EL (cell line): ENCODE results near the gene SNCB.

ENCODE experiments used
- DNase-seq: peaks from one replicate; pipeline ENCODE4 v3.0.0-alpha.2; 2016

SNCB gene

DNA sequence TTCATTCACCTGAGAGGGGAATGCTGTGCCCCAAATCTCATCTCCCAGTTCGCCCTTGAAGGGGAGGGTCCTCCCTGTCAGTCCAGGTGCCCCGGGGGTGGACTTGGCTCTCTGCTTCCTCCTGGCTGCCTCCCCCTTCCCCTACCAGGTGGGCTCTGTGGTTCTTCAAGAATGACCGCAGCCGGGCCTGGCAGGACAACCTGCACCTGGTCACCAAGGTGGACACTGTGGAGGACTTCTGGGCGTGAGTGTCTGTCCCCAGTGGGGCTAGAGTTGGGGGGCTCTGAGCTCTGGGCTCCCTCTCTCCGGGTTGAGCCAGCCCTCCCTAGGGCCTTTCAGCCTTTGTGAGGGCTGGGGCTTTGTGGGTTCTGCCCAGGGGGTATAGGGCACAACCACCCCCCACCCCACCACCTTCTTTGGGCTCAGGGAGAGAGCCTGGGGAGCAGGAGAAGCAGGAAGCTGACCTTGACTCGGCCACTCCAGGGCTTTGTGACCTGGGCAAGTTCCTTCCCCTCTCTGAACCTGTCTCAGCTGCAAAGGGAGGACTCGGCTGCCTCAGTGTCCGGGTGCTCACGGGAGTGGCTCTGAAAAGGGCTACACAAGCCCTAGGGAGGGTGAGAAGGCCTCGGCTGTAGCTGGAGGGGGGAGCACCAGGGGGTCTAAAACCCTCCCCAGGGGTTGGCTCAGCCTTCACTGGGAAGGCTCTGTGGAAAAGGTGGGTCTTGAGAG is 13.3 kb upstream of the SNCB start:
- no peak for DNase-seq

- no peak for DNase-seq
Measured at GRCh38 chr5:176642675-176643490, 12.5 kb upstream of the SNCB start.

DNA sequence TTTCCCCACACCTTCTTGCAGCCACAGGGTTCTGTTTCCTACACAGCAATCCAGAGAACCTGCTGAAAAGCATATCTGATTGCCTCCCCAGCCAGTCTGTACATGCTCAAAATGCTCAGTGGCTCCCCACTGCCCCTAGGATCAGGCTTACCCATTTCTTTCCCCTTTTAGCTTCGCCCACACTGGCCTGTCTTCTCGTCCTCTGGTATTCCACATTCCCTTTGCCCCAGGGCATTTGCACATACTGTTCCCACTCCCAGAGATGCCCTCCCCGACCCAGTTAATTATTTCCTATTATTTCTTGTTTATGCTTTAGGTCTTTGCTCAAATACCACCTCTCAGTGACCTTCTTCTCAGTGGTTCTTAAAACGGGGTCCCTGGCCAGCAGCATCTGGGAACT is 10.3 kb upstream of the SNCB start:
- no peak for DNase-seq

DNA sequence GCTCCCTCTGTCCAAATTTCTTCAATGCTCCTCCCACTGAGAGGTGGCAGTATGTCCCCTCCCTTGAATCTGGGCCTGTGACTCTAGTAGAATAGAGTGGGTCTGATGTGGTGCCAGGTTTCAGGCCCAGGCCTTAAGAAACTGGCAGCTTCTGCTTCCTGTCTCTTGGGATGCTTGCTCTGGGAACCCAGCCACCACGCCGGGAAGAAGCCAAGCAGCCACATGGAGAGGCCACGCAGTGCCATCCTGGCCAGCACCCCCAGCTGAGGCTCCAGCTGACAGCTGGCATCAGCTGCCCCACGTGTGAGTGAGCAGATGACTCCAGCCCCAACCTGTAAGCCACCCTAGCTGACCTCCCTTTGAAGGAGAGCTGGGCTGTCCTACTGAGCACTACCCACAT is 9.6 kb upstream of the SNCB start:
- DNase-seq = no peak

GRCh38 chr5:176639208-176639607 is 8.9 kb upstream of the SNCB start:
- DNase-seq = no peak

GRCh38 chr5:176638437-176638836 is 8.1 kb upstream of the SNCB start:
- DNase-seq = no peak

GRCh38 chr5:176637556-176637955 is 7.2 kb upstream of the SNCB start:
- DNase-seq = no peak

DNA sequence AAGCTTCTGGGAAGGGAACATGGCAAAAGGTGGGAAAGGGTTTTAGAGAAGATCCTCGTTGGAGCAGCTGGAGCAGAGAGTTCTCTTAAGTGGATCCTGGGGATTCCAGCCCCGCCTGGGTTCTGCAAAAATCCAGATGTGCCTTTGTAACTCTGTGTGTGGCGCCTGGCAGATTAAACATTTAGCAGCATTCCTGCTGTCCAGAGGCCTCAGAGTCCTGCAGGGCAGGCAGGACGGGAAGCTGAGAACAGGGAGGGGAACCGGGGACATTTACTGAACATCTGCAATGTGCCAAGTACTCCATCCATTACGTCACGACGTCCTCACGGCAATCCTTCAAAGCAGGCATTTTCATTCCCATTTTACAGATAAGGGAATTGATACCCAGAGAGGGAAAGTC is 6.1 kb upstream of the SNCB start:
- DNase-seq = no peak

GRCh38 chr5:176633598-176633997 is 3.3 kb upstream of the SNCB start:
- DNase-seq = no peak

GRCh38 chr5:176632745-176633144 is 2.4 kb upstream of the SNCB start:
- no peak for DNase-seq

- no peak for DNase-seq
Measured at GRCh38 chr5:176631383-176632200, 1.3 kb upstream of the SNCB start.

- DNase-seq = no peak
Measured at GRCh38 chr5:176630681-176631222, 418 bp upstream of the SNCB start.

DNA sequence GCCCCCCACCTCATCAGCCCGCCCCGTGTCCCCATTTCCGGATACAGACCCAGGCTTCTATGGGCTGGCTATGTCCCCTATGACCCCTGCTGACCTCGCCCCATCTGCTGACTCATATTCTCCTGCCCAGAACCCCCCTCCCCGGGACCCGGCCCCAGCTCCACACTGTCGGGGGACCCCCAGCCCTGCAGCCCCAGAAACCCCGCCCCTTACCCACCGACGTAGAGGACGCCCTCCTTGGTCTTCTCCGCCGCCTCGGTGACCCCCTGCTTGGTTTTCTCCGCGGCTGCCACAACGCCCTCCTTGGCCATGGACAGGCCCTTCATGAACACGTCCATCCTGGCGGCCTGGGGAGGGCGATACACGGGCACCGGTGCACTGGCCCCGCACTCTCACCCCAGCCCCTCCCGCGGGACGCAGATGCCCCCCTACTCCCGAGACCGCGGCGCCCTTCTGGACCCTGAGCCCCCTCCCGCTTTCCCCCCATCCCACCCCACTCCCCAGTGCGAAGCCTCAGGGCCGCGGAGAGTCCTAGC is 949 bp downstream of the SNCB start:
- no peak for DNase-seq

GRCh38 chr5:176628406-176629228 is 1.7 kb downstream of the SNCB start:
- no peak for DNase-seq

GRCh38 chr5:176627582-176627981 is 2.8 kb downstream of the SNCB start:
- no peak for DNase-seq

- DNase-seq = no peak
Measured at GRCh38 chr5:176626876-176627236, 3.5 kb downstream of the SNCB start.

GRCh38 chr5:176625966-176626875 is 4.1 kb downstream of the SNCB start:
- DNase-seq = no peak

DNA sequence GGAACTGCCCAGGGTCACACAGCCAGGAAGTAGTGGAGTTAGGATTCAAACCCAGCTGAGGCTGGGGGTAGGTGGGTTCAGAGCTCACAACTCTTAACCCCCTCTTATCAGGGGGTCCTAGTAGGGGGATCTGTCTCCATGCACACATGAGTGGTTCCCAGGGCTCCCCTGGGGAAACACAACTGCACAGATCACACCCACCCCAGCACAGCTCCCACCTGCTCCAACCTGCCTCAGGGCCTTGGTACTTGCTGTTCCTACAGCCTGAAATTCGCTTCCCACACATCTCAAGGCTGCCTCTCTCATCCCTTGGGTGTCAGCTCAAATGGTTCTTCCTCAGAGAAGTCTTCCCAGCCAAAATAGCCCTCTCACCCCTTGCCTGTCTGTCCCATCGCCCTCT is 4.8 kb downstream of the SNCB start:
- no peak for DNase-seq

- no peak for DNase-seq
Measured at GRCh38 chr5:176624938-176625337, 5.4 kb downstream of the SNCB start.

GRCh38 chr5:176624142-176624541 is 6.2 kb downstream of the SNCB start:
- no peak for DNase-seq

DNA sequence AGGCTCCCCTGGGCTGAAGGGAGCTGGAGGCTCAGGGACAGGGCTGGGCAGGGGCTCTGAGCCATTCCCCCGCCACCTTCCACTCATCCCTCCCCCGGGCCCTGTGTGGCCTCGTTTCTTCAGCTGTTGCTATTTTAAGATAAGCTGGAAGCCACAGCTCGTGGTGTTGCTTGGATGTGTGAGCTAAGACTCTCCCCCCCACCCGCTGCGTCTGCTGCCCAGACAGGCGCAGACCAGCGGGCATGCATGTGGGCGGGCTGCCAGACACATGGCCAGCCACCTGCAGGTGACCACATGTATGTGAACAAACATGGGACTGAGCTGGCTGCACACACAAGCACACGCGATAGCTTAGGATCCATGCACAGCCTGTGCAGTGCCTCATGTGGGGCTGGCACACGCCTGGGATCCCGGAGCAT is 8.7 kb downstream of the SNCB start:
- DNase-seq = no peak
